NCI-H2196 (cell line): ENCODE data around the gene CORO6.

Experiments
- DNase-seq: peaks from one replicate; lab custom pipeline; 2025; ENCODE audit not compliant: unreplicated experiment; lab: John Stamatoyannopoulos, UW

CORO6 gene

DNA sequence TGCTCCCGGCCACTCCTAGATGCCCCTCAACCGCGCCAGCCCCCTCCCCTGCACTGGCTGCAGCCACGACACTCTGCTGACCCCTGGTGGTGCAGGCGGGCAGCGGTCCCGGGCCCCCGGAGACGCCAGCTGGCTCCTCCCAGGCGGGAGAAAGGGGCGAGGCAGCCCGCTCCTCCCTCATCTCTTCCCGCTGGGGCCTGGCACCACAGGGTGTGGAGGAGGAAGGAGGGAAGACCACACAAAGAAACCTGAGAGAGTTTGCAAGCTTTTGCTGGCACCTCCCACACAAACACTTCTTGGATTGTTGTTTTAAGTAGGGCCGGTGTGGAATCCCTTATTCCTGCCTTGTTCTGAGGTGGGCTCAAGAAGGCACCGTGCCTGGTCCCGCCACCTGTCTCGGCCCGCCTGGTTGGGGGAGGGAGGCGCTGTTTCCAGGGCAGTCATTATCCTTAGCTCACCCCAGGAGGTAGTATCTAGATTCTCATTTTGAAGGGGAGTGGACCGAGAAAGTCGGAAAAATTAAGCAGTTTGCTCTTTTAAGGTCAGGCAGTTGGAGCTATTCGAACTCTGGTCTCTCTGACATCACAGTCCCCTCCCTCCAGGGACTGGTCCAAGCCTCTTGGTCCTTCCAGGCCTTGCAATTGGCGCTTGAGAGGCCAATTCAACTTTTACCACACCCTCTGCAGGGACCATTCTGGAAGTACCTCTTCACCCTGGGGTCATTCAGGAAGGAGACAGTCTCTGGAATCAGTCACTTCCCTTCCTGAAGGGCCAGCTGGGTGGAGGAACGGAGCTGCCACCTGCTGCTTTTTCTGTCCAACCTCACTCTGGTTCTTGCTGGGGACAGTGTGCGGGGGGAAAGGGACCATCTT lies 30.7 kb downstream of the CORO6 start:
- peak; percentile 77 for DNase-seq

DNA sequence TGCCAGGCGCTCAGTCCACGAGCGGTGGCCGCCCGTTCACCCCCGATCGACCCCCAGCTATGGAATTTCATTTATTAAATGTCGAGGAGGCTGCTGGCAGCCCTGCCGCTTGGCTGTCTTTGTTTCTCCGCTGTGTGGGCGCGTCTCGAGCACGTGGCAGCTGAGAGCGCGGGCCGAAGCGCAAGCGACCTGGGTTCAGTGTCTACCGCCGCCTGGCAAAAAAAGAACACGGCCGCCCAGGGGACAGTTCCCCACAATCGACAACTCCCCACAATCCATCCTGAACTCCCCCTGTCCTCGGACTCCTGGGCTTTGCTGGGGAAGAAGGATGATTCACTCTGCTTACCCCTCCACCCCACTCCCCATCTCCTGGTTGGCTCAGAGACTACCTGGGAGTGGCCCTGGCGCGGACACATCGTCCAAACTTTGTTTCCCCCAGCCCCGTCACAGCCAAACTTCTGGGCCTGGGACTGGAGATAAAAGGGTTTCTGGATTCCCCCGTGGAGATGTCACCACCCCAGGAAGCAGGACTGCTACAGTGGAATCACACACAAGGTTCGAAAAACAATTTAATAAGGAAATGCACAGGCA lies 31.5 kb downstream of the CORO6 start:
- peak; percentile 57 for DNase-seq

DNA sequence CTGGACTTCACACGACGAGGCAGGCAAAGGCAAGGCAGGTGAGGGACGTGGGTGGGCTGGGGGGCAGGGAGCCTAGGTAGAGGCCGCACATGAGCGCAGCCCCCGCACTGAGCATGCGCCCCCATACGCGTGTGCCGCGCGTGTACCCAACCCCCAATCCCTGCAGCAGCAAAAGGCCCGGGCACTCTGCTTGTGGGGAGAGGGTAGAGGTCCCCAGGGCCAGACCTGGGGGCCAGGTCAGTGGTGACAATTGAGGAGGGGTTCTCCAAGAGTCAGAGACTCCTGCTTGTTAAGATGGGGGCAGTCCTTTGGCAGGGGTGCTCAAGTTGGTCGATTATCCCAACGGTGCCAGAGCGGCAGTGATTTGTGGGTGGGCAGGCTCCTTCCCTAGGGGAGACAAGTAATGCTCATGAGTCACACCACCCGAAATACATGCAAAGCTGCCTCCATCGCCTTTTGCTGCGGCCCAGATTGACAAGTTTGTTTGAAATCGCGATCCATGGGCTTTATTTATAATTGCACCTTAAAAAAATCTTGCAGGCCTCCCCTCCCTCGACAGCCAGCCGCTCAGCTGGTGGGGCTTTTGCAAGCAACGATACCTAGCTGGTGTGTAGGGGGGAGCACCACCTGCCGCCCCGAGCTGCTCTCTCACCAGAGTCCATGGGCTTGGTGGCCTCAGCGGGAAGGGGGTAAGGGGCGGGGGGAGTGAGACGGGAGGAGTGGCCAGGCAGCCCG lies 32.1 kb downstream of the CORO6 start:
- no peak for DNase-seq

DNA sequence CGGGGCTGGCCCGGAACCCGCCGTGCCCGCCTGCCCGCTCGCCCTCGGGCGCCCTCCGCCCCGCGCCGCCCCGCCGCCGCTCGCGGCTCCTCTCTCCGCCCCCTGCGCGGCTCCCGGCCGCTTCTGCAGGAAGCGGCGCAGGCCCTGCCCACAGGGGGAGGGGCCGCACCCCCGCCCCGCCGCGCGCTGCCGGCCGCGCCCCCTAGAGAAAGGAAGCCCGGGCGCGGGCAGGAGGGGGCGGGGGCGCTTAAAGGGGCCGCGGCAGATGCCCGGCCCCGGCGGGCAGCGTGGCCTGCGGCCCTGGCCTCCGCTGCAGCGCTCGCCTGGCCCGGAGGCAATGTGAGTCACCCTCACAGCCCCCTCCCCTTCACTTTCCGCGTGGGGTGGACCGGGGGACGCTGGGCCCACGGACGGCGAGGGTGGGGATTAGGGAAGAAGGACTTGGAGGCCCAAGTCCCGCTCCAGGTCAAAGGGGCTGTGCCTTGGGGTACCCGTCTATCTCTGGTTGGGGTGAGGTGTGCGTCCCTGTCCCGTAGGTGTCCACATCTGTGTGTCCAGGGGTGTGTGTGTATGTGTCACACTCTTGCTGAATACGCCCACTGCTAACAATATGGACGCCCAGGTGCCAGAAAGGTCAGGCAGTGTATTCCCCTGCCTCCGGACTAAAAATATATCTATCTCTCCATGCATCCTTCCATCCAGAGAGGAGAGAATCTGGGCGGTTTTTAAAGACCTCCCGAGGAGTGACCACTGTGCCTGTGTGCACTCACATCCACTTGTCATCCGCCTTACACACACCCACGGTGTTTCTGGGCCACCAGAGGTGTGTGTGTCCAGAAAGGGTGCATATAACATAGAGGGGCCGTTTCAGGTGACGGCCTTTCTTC lies 32.9 kb downstream of the CORO6 start, which contains the start of gene GIT1:
GIT1 (minus strand) TSS at position 125 of the 887 bp plus-strand sequence. CDS start 270 bp downstream, outside the sequence.
- DNase-seq, result peak; percentile 73

DNA sequence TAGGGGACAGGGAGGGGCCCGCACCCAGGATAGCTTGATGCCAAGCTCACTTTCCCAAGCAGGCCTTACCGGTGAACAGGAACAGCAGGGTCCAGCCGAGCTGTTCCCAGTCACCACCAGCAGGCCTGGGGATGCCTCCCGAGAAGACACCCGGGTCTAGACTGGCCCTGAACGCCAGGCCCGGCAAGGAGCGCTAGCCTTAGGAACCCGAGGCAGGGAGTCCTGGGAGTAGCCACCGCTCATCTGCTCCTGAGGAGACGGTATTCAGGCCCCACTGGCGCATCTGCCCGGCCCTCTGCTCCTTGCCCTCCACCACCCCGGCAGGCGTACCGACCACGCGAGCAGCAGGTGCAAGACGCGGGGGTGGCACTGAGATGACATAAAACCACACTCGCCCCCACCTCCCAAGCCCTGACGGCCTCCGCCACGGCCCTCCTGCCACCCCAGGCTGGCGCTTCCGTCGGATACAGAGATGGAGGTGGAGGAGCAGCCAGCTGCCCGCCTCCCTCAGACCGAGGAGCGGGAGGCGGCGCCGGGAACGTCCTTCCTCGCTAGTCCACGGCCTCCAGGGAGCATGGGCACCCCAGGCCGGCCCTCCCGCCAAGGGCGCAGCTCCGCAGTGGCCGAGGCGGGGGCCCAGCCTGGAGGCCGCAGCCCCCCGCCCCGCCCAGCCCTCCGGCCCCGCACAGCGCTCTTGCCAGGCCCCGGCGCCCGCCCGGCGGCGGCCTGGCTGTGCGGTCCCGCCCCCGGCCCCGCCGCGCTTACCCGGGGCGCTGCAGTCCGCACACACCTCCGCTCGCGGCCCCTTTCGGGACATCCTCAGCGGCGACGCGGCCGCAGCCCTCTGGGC lies 33.9 kb downstream of the CORO6 start:
- no peak for DNase-seq

DNA sequence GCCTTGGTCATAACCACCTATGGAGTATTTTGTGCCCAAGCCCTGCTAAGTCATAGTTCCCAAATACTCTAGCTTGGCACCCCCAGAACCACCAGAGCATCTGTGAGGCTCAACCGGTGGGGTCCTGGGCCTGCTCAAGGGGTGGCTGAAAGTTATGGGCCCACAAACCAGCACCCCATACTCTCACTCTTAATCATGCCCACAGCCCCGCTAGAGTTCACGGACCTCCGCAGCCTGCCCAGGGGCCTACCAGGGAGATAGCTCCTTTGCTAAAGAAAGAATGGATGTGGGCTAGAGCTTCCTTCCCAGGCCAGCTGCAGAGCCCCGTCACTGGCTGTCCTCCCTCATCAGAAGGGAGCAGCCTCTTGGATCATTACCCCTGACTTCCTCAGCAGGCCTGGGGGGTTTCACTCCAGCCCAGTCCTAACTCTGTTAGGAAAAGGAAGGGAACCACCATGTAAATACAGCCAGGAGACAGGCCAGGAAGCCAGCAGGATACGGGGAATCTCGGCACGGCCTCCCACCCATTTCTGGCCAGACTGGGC lies 34.6 kb downstream of the CORO6 start:
- no peak for DNase-seq

DNA sequence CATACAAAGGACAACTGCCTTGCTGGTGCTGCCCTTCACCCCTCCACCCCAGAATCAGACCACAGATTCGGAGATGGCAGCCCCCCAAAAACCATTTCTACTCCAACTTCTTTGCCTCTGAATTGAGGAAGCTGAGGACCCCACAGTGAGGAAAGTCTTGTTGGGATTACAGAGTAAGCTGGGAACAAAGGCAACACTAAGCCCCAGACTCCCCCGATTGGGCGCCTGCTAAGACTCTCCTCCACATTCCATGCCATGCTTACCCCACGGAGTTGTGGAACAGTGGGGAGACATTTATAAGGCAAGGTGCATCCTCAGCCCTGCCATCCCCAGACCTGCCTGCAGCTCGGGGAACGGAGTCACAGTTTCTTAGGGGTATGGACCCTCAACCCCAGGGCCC lies 35.1 kb downstream of the CORO6 start:
- DNase-seq, result no peak

DNA sequence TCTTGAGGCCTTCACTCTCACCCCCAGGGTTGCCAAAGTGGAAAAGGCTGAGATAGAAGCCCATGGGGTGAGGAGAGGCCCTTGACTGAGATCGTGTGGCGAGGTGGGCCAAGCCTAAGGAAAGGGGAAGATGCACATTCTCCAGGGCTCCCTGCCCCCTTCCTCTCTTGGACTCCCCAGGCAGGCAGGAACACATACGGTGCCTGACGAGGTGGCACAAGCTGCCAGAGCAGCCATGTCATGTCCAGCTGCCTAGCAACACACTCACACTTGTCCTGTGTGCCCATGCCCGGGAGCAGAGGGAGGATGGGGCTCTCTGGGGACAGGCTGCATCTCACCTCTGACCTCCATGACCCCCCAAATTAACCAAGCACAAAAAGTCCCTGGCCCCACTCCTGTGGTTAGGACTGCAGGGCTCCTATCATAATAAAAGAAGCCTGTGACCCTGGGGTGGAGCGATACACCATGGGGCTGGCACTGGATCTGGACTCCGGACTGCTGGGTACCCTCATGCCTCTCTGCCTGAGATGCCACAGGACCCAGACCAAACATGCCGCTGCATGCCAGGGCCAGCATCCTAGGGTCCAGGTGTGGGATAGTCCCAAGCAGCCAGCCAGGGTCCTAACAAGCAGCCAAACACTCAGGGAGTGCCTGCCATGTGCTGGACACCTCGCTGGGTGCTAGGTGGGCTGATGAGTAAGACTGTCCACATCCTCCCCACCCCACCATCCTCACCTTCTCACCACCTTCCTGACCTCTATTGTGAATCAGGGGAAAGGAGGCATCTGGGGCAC lies 35.8 kb downstream of the CORO6 start:
- DNase-seq, result no peak

DNA sequence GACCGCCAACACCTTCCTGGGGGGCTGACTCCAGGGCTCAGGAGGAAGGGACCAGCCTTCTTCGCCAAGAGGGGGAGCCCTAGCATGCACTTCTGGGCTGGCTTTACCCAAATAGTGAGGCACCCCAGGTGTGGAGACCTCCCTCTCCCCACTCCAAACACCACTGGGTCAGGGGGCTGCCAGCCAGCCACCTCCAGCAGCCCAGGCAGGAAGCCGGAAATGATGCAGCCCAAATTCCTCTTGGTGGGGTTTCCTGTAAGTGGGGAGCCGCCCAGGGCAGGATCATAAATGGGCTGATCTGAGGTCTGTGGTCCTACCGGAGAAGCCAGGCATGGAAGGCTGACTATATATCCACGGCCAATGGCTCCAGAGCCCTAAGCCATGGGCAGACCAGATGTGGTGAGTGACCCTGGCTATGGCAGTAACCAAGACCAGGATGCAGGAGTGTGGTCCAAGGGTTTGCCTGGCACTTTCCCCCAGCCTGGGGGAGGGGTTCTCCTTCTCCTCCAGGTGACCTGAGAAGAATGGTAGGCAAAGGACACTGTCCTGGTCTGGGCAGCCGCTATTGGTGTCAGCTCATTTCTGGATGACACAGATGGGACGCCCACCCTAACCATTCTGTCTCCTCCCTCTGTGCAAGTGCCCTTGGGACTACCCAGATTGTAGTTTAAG lies 37.5 kb downstream of the CORO6 start:
- no peak for DNase-seq

DNA sequence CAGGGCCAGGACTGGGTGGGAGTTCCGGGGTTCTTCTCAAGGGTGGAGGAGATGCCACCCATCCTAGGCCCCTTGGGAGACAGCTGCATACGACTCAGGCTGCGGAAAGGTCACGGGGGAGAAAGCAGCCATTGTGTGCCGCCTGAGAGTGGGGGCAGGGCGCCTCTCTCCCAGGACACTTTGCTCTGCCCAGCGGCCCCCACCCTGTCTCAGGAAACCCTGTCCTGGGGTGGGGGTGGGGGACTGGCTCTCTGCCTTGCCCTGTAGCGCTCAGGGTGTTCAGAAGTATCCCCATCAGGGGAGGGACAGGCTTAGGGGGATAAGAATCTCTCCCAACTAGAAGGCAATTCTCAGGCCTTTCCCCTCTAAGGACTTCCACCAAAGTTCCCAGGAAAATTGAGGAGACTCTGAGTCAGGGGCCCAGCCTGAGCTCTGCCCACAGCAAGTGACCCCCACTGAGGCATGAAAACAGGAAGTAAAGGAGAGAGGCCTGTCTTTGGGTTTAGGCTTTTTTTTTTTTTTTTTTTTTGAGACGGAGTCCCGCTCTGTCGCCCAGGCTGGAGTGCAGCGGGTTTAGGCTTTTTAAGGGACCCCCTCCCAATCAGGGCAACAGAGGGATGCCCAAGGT lies 38.1 kb downstream of the CORO6 start:
- no peak for DNase-seq

DNA sequence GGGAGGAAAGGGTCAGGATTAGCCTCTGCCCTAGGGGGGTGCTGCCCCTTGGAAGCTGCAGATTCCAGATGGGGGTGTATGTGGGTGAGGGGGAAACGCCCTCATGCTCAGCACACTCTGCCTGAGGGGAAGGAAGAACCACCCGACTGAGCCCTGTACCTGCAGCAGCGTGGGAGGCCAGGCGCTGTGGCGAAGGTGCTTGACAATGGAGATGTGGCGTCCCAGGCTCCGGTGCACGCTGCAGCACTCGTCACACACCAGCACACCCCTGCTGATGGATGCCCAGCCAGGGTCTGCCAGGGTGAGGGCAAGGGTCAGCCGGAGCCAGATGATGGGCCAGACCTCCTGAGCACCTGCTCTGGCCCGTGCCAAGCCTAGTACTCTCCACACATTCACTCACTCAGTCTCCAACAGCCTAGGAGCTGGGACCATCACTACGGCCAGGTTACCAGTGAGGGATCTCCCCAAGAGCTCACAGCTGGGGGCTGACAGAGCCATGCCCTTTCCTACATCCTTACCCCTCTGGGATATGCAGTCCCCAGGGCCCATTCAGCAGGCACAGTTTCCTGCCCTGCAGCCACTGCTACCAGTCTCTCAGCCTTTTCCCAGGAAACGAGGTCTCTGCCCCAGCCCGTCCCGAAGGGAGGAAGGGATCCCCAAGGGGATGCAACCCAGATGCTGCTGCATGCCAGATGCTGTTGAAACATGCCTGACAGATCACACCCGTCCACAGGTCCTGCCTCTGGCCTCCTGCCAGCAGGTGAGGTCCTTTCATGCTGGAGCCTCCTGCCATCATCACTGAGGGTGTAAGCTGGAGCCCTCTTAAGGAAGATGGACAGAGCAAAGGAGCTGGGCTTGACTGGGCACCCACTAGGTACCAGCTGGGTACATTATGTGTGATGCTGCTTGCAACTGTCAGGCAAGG lies 39.1 kb downstream of the CORO6 start:
- no peak for DNase-seq

DNA sequence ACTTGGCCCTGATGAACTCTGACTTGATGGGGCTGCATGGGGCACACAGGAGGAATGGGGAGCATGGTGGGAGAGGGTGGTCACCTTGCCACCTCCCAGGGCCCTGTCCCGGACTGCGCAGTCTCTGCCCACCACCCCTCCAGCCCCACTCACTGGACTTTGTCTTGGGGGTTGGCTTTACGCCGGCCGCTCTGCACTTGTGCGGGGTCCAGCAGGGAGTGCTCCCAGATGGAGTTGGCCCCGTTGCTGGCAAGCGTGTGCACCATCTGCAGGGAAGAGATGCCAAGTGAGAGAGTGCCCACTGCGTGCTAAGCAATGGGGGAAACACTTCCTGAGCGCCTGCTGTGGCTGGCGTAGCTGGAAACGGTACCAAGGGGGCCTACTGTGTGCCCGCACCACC lies 39.9 kb downstream of the CORO6 start:
- no peak for DNase-seq

DNA sequence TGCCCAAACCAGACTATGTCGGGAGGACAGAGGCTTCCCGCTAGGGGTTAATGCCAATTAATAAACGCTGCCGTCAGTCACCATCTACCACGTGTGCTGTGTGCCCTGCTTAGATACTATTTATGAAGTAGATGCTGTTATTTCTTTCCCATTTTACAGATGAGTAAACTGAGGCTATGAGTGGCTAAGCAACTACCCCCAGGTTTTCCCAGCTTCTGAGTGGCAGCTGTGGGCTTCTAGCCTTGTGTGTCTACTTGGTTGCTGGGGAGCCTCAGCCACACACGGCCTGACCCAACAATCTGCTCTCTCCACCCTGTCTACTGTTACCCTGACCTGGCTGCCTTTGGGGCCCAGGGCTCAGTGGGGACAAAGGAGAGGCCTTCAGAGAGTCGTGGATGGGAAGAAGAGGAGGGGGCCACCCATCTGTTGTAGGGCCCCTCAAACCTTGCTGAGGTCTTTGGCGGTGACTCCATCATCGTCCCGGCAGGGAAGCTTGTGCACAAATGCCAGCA lies 40.4 kb downstream of the CORO6 start:
- no peak for DNase-seq

DNA sequence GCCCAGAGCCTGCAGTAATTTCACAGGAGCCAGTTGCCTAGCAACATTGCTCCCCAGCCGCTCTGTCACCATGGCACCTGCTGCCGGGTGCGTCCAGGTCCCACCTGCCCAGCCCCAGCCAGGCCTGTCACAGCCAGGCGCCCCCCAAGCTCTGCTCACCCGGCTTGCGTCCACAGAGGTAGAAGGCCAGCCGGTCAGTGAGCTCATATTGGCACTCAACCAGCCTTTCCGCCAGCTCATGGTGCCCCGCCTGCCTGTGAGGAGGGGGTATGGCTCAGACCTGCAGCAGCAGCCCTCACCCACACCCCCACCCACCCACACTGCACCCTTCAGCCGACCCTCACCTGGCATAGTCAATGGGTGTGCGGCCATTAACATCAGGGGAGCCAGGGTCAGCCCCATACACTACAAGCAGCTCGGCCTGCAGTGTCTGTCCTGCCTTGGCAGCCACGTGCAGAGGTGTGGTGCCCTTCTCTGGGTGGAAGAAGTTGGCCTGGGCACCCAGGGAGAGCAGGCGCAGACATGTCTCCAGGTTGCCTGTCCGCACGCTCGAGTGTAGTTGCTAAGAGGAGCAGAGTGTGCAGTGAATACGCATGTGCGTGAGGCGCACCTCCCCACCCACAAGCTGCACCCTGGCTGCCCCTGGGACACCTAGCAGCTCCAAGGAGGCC lies 41.0 kb downstream of the CORO6 start:
- DNase-seq, result no peak

DNA sequence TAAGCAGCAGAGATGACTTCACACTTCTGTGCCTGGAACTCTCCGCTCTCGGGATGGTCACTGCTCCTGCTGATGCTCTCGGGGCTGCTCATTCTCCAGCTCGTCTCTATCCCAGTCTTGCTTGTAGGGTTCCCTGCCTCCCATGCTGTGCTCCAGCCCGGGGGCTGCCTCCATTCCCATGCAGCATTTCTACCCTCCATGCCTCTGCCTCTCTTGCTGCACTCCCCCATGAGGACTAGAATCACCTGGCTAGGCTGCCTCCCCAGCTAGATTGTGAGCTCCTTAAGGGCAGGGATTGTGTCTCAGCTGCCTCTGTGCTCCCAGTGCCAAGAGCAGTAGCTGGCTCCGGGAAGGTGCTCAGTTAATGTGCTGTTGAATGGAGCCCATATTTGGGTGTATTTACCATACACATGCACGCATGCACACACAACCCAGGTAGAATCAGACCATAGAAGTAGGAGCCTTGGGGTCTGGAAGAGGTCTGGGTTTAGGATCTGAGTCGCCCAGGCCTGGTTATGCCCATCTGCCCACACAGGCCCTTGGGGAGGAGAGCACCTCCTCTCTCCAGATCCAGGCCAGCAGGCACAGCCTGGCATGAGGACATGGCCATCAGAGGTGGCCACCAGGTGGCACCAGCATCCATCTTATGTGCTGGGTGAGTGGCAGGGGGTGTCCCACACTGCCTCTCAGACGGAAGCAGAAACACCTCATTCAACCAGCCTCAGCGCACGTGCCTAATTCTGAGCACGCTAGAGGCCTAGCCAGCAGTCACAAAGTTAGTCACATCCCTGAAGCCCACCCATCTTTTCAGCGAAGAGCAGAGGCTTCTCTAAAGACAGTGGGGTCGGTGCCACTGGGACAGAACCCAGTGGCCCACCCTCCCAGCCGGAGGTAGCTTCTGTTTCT lies 42.6 kb downstream of the CORO6 start:
- DNase-seq, result peak; percentile 66
